Erythroblast (primary cell): ENCODE results near the gene R3HDM4.

Source experiments
- DNase-seq, 2 experiments: peaks; one replicate each; lab custom pipeline; 2025; lab: John Stamatoyannopoulos, UW
- GATA1 ChIP-seq: IDR thresholded peaks from 2 replicates; pipeline ENCODE4 v1.6.1; 2011; ENCODE audit warnings: low read depth, mild to moderate bottlenecking, control low read depth, low read length, moderate library complexity
- POLR2A ChIP-seq: IDR thresholded peaks from 2 replicates; pipeline ENCODE4 v1.6.1; 2011; ENCODE audit warnings: mild to moderate bottlenecking, low read length

The R3HDM4 gene

GRCh38 chr19:902446-903226, 10.4 kb downstream of the R3HDM4 start:
- DNase-seq, result no peak
- TF ChIP-seq POLR2A (no peak), GATA1 (no peak)

GRCh38 chr19:902093-902370, 11.0 kb downstream of the R3HDM4 start:
- no peak for DNase-seq
- no peak for TF ChIP-seq POLR2A
- TF ChIP-seq GATA1, result no peak

- no peak for DNase-seq
- no peak for TF ChIP-seq GATA1
- TF ChIP-seq POLR2A, result no peak
Observed at GRCh38 chr19:901216-902092, 11.6 kb downstream of the R3HDM4 start.

GRCh38 chr19:900302-901111, 12.5 kb downstream of the R3HDM4 start:
- peak; percentile 48 to 63 for DNase-seq
- TF ChIP-seq GATA1 (no peak), POLR2A (no peak)

- no peak for TF ChIP-seq GATA1
- TF ChIP-seq POLR2A, result no peak
- no peak for DNase-seq
Observed at GRCh38 chr19:900043-900301, 13.0 kb downstream of the R3HDM4 start.

- DNase-seq, result no peak
- TF ChIP-seq GATA1 (no peak), POLR2A (no peak)
Observed at GRCh38 chr19:899336-900042, 13.5 kb downstream of the R3HDM4 start.

GRCh38 chr19:898663-899062, 14.4 kb downstream of the R3HDM4 start:
- DNase-seq, result no peak
- TF ChIP-seq POLR2A, result no peak
- TF ChIP-seq GATA1, result no peak

- no peak for DNase-seq
- TF ChIP-seq GATA1 (no peak), POLR2A (no peak)
Observed at GRCh38 chr19:897442-898039, 15.5 kb downstream of the R3HDM4 start.

GRCh38 chr19:896999-897398, 16.0 kb downstream of the R3HDM4 start:
- no peak for TF ChIP-seq GATA1
- TF ChIP-seq POLR2A, result no peak

GRCh38 chr19:896434-896833, 16.6 kb downstream of the R3HDM4 start:
- no peak for TF ChIP-seq GATA1
- no peak for TF ChIP-seq POLR2A
- no peak for DNase-seq

More at GRCh38 chr19:896999-897398, 16.0 kb downstream of the R3HDM4 start:
- no peak for DNase-seq

GRCh38 chr19:892894-893689, 19.9 kb downstream of the R3HDM4 start, which contains the start of the genes MED16 and RNU6-9:
TSS of gene MED16 (minus strand) at chr19:893187. CDS start at chr19:891131, 2,056 bp downstream.
TSS of gene RNU6-9 (plus strand) at chr19:893484.
- TF ChIP-seq POLR2A (peak; percentile 69), GATA1 (no peak)
- DNase-seq, result peak; percentile 95 to 97
